SK-N-SH treated with all-trans-retinoic acid at 6 μM for 48 hours (cell line): ENCODE measurements around the gene CYP20A1.
"Not testable (repeated sequence)": the region's sequence is repeated elsewhere in the genome, so short reads cannot be mapped to it uniquely, and the experiment has no call there.

Experiments used
- ATAC-seq: fragments of 200-7000 bp; cut with Tn5 transposase; 3 replicates; pipeline ENCODE4 v1.9.1; 2020; ENCODE audit warnings: mild to moderate bottlenecking, moderate library complexity
- ARNTL ChIP-seq: fragments of 450-650 bp; formaldehyde crosslinking; IDR thresholded peaks from 2 replicates; pipeline ENCODE4 v1.5.0; 2020; ENCODE audit warnings: low read depth, mild to moderate bottlenecking, moderate library complexity, borderline replicate concordance
- CSDC2 ChIP-seq: fragments of 250-450 bp; sonication (Bioruptor Pico); IDR thresholded peaks from 2 replicates; pipeline ENCODE4 v1.5.0; 2020; ENCODE audit warnings: mild to moderate bottlenecking, moderate library complexity
- ESRRG ChIP-seq: fragments of 250-450 bp; sonication (Bioruptor Pico); IDR thresholded peaks from 2 replicates; pipeline ENCODE4 v1.6.1; 2021; ENCODE audit warnings: mild to moderate bottlenecking
- GLIS3 ChIP-seq: fragments of 250-450 bp; sonication (Bioruptor Pico); IDR thresholded peaks from 2 replicates; pipeline ENCODE4 v1.5.0; 2020; ENCODE audit warnings: mild to moderate bottlenecking, moderate library complexity
- ISL1 ChIP-seq: fragments of 250-450 bp; sonication (Bioruptor Pico); IDR thresholded peaks from 2 replicates; pipeline ENCODE4 v2.1.2; 2022; ENCODE audit warnings: mild to moderate bottlenecking, moderate library complexity
- OSR1 ChIP-seq: fragments of 250-450 bp; sonication (Bioruptor Pico); IDR thresholded peaks from 2 replicates; pipeline ENCODE4 v1.8.0; 2022; ENCODE audit warnings: moderate library complexity, mild to moderate bottlenecking, inconsistent platforms
- RARB ChIP-seq: fragments of 250-450 bp; sonication (Bioruptor Pico); IDR thresholded peaks from 2 replicates; pipeline ENCODE4 v1.8.0; 2021; ENCODE audit warnings: mild to moderate bottlenecking, moderate library complexity
- SNAI2 ChIP-seq: fragments of 250-450 bp; sonication (Bioruptor Pico); IDR thresholded peaks from 2 replicates; pipeline ENCODE4 v1.5.0; 2020; ENCODE audit warnings: mild to moderate bottlenecking, moderate library complexity
- TCF4 ChIP-seq: fragments of 250-450 bp; sonication (Bioruptor Pico); IDR thresholded peaks from 2 replicates; pipeline ENCODE4 v1.8.0; 2021; ENCODE audit warnings: mild to moderate bottlenecking, moderate library complexity, borderline replicate concordance
- TOX ChIP-seq: fragments of 250-450 bp; sonication (Bioruptor Pico); IDR thresholded peaks from 2 replicates; pipeline ENCODE4 v1.8.0; 2021; ENCODE audit warnings: mild to moderate bottlenecking, moderate library complexity, borderline replicate concordance
- ZC3H10 ChIP-seq: fragments of 250-450 bp; sonication (Bioruptor Pico); IDR thresholded peaks from 2 replicates; pipeline ENCODE4 v1.5.1; 2021; ENCODE audit warnings: mild to moderate bottlenecking, moderate library complexity
- ZFP3 ChIP-seq: fragments of 250-450 bp; sonication (Bioruptor Pico); IDR thresholded peaks from 2 replicates; pipeline ENCODE4 v1.5.0; 2020; ENCODE audit warnings: mild to moderate bottlenecking, moderate library complexity
- ZFP30 ChIP-seq: fragments of 450-650 bp; formaldehyde crosslinking; IDR thresholded peaks from 2 replicates; pipeline ENCODE4 v1.5.0; 2022; ENCODE audit warnings: mild to moderate bottlenecking, moderate library complexity
- ZNF70 ChIP-seq: fragments of 450-650 bp; formaldehyde crosslinking; IDR thresholded peaks from 2 replicates; pipeline ENCODE4 v1.5.0; 2020; ENCODE audit warnings: mild to moderate bottlenecking, moderate library complexity
- ZNF8 ChIP-seq: fragments of 450-650 bp; formaldehyde crosslinking; IDR thresholded peaks from 2 replicates; pipeline ENCODE4 v1.5.0; 2020; ENCODE audit warnings: mild to moderate bottlenecking, moderate library complexity
- TF ChIP-seq, protein P1 (sequence below): fragments of 250-450 bp; sonication (Bioruptor Pico); IDR thresholded peaks from 2 replicates; pipeline ENCODE4 v1.5.0; 2020; ENCODE audit warnings: mild to moderate bottlenecking, moderate library complexity
- TF ChIP-seq, protein P2 (sequence below): fragments of 250-450 bp; sonication (Bioruptor Pico); IDR thresholded peaks from 2 replicates; pipeline ENCODE4 v1.8.0; 2020; ENCODE audit warnings: mild to moderate bottlenecking, moderate library complexity, borderline replicate concordance
- TF ChIP-seq, protein P3 (sequence below): fragments of 250-450 bp; sonication (Bioruptor Pico); IDR thresholded peaks from 2 replicates; pipeline ENCODE4 v1.5.1; 2021; ENCODE audit warnings: mild to moderate bottlenecking, moderate library complexity
- TF ChIP-seq, protein P4 (sequence below): fragments of 250-450 bp; sonication (Bioruptor Pico); IDR thresholded peaks from 2 replicates; pipeline ENCODE4 v1.8.0; 2021; ENCODE audit warnings: low read depth, mild to moderate bottlenecking, moderate library complexity, borderline replicate concordance

Gene CYP20A1

DNA sequence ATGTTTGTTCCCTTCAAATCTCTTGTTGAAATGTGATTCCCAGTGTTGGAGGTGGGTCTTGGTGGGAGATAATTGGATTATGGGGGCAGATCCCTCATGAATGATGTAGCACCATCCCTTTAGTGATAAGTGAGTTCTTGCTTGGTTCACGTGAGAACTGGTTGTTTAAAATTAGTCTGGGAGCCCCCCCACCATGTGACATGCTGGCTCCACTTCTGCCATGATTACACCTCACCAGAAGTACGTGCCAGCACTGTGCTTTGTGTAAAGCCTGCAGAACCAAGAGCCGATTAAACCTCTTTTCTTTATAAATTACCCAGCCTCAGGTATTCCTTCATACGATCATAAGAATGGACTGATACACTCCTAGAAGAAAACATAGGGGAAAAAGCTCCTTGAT is 99.5 kb downstream of the CYP20A1 start:
- ATAC-seq = no peak
- TF ChIP-seq, protein P1, sequence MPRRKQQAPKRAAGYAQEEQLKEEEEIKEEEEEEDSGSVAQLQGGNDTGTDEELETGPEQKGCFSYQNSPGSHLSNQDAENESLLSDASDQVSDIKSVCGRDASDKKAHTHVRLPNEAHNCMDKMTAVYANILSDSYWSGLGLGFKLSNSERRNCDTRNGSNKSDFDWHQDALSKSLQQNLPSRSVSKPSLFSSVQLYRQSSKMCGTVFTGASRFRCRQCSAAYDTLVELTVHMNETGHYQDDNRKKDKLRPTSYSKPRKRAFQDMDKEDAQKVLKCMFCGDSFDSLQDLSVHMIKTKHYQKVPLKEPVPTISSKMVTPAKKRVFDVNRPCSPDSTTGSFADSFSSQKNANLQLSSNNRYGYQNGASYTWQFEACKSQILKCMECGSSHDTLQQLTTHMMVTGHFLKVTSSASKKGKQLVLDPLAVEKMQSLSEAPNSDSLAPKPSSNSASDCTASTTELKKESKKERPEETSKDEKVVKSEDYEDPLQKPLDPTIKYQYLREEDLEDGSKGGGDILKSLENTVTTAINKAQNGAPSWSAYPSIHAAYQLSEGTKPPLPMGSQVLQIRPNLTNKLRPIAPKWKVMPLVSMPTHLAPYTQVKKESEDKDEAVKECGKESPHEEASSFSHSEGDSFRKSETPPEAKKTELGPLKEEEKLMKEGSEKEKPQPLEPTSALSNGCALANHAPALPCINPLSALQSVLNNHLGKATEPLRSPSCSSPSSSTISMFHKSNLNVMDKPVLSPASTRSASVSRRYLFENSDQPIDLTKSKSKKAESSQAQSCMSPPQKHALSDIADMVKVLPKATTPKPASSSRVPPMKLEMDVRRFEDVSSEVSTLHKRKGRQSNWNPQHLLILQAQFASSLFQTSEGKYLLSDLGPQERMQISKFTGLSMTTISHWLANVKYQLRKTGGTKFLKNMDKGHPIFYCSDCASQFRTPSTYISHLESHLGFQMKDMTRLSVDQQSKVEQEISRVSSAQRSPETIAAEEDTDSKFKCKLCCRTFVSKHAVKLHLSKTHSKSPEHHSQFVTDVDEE (CRISPR knock-in tag) = no peak
- TF ChIP-seq ZC3H10 (CRISPR knock-in tag) (no peak), CSDC2 (CRISPR knock-in tag) (no peak)

DNA sequence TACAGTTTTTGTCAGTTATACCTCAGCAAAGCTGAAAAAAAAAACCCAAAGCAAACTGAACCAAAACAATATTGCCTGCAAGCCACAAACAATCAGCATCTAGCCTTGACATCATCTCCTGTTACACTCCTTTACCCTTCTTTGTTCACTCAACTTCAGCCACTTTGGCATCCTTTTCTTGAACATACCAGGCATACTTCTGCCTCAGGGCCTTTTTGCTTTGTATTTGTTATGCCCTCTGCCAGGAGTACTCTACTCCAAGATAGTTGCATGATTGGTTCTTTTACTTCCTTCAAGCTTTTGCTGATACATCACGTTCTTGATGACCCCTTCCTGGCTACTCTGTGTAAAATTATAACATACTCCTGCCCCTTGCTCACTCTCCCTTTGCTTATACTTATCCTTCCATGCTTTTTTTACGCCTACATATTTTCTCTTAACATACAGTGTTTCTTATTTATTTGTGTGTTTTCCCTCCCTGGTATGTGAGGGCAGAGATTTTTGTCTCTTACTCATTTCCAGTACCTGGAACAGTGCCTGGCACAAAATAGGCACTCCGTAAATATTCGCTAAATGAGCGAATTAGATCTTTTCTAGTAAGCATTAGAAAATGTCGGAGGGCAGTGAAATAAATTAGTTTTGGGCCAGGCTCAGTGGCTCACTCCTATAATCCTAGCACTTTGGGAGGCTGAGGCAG is 102.1 kb downstream of the CYP20A1 start:
- ATAC-seq = peak; percentile 98
- TF ChIP-seq, protein P2, sequence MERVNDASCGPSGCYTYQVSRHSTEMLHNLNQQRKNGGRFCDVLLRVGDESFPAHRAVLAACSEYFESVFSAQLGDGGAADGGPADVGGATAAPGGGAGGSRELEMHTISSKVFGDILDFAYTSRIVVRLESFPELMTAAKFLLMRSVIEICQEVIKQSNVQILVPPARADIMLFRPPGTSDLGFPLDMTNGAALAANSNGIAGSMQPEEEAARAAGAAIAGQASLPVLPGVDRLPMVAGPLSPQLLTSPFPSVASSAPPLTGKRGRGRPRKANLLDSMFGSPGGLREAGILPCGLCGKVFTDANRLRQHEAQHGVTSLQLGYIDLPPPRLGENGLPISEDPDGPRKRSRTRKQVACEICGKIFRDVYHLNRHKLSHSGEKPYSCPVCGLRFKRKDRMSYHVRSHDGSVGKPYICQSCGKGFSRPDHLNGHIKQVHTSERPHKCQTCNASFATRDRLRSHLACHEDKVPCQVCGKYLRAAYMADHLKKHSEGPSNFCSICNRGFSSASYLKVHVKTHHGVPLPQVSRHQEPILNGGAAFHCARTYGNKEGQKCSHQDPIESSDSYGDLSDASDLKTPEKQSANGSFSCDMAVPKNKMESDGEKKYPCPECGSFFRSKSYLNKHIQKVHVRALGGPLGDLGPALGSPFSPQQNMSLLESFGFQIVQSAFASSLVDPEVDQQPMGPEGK = no peak
- peak; percentile 42; the same call in 1 of the 2 replicates for TF ChIP-seq ISL1 (CRISPR knock-in tag)
- TF ChIP-seq, all 23 proteins: peak for 1

DNA sequence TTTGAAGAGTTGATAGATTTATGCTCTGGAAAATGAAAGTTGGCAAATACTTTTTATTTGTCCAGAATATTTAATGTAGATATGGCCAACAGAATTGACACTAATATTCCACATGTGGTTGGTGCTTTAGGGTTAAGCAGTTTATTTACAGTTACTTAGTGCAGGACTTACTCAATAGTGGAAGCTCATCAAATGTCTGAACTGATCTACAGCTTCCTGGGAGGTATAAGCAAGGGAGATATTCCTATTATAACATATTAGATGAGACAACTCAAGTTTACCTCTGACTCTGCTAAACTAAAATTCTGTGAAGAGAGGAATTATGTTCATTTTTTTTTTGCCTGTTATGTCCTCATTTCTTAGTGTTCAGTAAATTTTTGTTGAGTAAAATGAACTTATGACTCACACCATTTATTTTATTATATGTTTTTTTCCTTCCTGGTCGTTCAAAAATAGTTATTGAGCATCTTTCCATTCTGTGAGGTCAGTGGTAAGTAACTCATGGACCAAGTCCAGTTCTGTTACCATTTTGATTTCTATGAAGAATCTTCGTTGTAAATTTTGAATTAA is 103.0 kb downstream of the CYP20A1 start:
- no peak for ATAC-seq

DNA sequence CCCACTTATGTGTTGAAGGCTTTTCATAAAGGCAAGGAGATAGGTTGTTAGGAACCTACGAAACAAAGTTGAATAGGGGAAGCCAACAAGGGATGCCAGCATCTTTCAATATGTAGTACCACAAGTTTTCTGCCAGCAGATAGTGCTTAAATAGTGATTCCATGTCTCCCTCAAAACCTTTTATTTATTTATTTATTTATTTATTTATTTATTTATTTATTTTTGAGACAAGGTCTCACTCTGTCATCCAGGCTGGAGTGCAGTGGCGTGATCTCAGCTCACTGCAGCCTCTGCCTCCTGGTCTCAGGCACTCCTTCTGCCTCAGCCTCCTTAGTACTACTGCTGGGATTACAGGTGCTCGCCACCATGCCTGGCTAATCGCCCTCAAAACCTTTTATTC is 103.6 kb downstream of the CYP20A1 start:
- not testable (repeated sequence) for ATAC-seq

More for the DNA sequence above, 103.0 kb downstream of the CYP20A1 start:
- TF ChIP-seq, protein P3, sequence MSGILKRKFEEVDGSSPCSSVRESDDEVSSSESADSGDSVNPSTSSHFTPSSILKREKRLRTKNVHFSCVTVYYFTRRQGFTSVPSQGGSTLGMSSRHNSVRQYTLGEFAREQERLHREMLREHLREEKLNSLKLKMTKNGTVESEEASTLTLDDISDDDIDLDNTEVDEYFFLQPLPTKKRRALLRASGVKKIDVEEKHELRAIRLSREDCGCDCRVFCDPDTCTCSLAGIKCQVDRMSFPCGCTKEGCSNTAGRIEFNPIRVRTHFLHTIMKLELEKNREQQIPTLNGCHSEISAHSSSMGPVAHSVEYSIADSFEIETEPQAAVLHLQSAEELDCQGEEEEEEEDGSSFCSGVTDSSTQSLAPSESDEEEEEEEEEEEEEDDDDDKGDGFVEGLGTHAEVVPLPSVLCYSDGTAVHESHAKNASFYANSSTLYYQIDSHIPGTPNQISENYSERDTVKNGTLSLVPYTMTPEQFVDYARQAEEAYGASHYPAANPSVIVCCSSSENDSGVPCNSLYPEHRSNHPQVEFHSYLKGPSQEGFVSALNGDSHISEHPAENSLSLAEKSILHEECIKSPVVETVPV (CRISPR knock-in tag) = no peak
- no peak for TF ChIP-seq ZNF70 (CRISPR knock-in tag)

DNA sequence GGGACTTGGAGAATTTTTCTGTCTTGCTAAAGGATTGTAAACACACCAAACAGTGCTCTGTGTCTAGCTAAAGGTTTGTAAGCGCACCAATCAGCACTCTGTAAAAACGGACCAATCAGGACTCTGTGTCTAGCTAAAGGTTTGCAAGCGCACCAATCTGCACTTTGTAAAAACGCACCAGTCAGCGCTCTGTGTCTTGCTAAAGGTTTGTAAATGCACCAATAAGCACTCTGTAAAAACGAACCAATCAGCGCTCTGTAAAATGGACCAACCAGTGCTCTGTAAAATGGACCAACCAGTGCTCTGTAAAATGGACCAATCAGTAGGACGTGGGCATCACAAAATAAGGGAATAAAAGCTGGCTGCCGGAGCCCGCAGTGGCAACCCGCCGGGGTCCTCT is 105.8 kb downstream of the CYP20A1 start:
- ATAC-seq = no peak
- no peak for TF ChIP-seq OSR1 (CRISPR knock-in tag)
- TF ChIP-seq ZNF70 (CRISPR knock-in tag) = no peak
- TF ChIP-seq ARNTL (CRISPR knock-in tag) = no peak
- TF ChIP-seq, protein P4, sequence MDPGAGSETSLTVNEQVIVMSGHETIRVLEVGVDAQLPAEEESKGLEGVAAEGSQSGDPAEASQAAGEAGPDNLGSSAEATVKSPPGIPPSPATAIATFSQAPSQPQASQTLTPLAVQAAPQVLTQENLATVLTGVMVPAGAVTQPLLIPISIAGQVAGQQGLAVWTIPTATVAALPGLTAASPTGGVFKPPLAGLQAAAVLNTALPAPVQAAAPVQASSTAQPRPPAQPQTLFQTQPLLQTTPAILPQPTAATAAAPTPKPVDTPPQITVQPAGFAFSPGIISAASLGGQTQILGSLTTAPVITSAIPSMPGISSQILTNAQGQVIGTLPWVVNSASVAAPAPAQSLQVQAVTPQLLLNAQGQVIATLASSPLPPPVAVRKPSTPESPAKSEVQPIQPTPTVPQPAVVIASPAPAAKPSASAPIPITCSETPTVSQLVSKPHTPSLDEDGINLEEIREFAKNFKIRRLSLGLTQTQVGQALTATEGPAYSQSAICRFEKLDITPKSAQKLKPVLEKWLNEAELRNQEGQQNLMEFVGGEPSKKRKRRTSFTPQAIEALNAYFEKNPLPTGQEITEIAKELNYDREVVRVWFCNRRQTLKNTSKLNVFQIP (CRISPR knock-in tag) = no peak
- TF ChIP-seq SNAI2 (CRISPR knock-in tag) = no peak
- TF ChIP-seq RARB (CRISPR knock-in tag) = no peak
- TF ChIP-seq GLIS3 (CRISPR knock-in tag) = no peak
- TF ChIP-seq, all 23 proteins: peak for 0

DNA sequence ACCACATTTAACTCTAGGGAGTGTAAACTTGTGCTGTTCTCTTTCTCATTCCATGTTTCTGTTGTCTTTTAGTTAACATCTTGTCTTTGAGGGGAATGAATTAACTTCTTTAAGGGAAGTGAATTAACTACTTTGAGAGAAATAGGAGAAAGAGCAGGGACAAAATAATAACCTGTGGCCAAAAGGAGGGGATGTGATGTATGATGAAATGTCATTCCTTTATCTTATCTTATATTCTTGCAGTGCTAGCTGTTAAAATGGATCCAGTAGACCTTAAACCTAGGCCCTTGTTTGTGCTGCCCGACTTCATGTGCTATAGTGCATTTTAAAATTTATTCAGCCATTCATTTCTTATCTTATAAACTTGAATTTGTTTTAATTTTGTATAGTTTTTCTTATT is 107.8 kb downstream of the CYP20A1 start:
- TF ChIP-seq, protein P1 (CRISPR knock-in tag) = no peak
- TF ChIP-seq ZNF70 (CRISPR knock-in tag) (no peak), ZFP30 (CRISPR knock-in tag) (no peak), ZFP3 (CRISPR knock-in tag) (no peak), OSR1 (CRISPR knock-in tag) (no peak), ESRRG (CRISPR knock-in tag) (no peak), ZNF8 (CRISPR knock-in tag) (no peak), GLIS3 (CRISPR knock-in tag) (no peak), TCF4 (no peak), CSDC2 (CRISPR knock-in tag) (no peak), TOX (no peak), RARB (CRISPR knock-in tag) (no peak), SNAI2 (CRISPR knock-in tag) (no peak)
- no peak for ATAC-seq
